ENCODE measurements around the gene TM4SF4. TPM values are rescaled to one million over a fixed set of nuclear protein-coding genes. Genes with fewer than 3 reads are reported as not detected.

TM4SF4 gene
- total RNA-seq, 1 experiment from 2014 or later: 1.4 TPM

DNA sequence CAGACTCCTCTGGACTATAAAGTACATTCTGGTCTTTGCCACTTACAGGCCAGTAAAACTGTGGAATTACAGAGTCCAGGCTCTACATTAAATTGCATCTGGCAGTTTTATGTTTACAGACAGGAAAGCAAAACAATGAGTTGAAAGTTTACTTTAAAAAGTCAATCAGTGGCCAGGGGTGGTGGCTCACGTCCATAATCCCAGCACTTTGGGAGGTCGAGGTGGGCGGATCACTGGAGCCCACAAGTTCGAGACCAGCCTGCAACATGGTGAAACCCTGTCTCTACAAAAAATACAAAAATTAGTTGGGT is 53.8 kb downstream of the TM4SF4 start (continued):
- TF ChIP-seq, protein P1, sequence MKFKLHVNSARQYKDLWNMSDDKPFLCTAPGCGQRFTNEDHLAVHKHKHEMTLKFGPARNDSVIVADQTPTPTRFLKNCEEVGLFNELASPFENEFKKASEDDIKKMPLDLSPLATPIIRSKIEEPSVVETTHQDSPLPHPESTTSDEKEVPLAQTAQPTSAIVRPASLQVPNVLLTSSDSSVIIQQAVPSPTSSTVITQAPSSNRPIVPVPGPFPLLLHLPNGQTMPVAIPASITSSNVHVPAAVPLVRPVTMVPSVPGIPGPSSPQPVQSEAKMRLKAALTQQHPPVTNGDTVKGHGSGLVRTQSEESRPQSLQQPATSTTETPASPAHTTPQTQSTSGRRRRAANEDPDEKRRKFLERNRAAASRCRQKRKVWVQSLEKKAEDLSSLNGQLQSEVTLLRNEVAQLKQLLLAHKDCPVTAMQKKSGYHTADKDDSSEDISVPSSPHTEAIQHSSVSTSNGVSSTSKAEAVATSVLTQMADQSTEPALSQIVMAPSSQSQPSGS (CRISPR knock-in tag; IDR thresholded peaks at IDR 0.05; ENCODE audit: borderline replicate concordance, low read depth): no peak
- TF ChIP-seq, protein P2, sequence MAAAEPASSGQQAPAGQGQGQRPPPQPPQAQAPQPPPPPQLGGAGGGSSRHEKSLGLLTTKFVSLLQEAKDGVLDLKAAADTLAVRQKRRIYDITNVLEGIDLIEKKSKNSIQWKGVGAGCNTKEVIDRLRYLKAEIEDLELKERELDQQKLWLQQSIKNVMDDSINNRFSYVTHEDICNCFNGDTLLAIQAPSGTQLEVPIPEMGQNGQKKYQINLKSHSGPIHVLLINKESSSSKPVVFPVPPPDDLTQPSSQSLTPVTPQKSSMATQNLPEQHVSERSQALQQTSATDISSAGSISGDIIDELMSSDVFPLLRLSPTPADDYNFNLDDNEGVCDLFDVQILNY (CRISPR knock-in tag; IDR thresholded peaks at IDR 0.05): no peak
- TF ChIP-seq JUN (CRISPR knock-in tag; IDR thresholded peaks at IDR 0.05): no peak

DNA sequence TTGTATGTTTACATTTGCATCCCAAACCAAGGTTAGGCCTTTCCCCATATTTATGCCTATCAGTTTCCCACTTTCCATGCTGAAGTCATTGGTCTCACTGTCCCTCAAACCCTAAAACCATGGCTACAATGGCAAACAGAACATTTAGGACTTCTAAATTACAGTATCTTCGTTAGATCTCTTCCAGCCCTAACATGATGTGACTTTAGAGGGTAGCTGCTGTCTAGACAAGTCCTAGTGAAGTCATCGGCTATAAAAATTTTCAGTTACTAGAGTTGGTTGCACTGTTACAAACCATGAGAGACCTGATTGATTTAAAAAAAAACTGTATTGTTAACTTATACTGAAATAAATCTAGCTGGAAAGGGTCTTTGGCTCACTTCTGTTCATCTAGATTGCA is 54.6 kb downstream of the TM4SF4 start:
- no peak for DNase-seq (ENCODE audit: low spot score)
- peaks cover 18% of the 10 kb centered on the region for H3K4me1 Mint-ChIP-seq
- H3K4me3 Mint-ChIP-seq: no peak overlapping the region
- ChIA-PET POLR2A (no interaction called here), CTCF (no interaction called here)
- ATAC-seq: no peak
- H3K36me3 Mint-ChIP-seq: peaks cover 11% of the 10 kb centered on the region
- no peaks in the 10 kb centered on the region for H3K27me3 Mint-ChIP-seq (ENCODE audit: low read depth)
- H3K9me3 Mint-ChIP-seq: no peaks in the 10 kb centered on the region
- no peak for TF ChIP-seq IRF2 (CRISPR knock-in tag; IDR thresholded peaks at IDR 0.05; ENCODE audit: borderline replicate concordance, low read depth)
- TF ChIP-seq ZNF263 (CRISPR knock-in tag; IDR thresholded peaks at IDR 0.05; ENCODE audit: low read depth): no peak
- TF ChIP-seq, protein P3, sequence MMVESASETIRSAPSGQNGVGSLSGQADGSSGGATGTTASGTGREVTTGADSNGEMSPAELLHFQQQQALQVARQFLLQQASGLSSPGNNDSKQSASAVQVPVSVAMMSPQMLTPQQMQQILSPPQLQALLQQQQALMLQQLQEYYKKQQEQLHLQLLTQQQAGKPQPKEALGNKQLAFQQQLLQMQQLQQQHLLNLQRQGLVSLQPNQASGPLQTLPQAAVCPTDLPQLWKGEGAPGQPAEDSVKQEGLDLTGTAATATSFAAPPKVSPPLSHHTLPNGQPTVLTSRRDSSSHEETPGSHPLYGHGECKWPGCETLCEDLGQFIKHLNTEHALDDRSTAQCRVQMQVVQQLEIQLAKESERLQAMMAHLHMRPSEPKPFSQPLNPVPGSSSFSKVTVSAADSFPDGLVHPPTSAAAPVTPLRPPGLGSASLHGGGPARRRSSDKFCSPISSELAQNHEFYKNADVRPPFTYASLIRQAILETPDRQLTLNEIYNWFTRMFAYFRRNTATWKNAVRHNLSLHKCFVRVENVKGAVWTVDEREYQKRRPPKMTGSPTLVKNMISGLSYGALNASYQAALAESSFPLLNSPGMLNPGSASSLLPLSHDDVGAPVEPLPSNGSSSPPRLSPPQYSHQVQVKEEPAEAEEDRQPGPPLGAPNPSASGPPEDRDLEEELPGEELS (CRISPR knock-in tag; IDR thresholded peaks at IDR 0.05): no peak
- TF ChIP-seq GABPB1 (CRISPR knock-in tag; IDR thresholded peaks at IDR 0.05): no peak
- 0 out of 2 replicates have a peak overlapping the region, but pooled peaks have one; percentile 17 for H3K27ac Mint-ChIP-seq

DNA sequence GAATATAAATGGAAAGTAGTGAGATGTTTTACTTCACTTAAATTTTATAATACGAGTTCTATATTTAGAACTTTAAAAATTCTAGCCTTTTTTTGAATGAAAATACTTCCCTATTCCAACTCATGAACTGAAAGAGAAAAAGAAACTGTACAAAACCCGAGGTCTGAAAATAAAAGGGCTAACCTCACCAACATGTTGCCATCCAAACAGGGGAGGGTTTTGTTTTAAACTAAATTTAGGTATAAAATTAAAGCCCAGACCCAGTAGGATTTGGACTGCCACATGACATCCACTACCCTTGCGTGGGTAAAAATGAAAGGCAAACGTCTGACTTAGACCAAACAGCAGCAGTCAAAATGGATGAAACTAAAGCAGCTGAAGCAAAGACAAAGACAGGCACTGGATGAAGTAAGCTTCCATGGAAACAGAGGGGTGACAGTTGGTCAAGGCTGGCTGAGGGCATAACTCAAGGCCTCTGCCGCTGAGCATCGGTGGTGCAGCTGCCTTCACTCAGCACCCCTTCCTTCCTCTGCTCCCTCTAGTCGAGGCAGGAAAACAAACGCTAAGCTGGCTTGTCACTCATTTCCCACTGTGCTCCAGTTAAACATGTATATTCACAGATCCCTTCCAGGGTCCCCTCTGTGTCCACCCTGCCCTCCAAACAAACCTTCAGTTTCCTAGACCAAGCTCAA is 58.1 kb downstream of the TM4SF4 start:
- H3K4me3 Mint-ChIP-seq: no peak overlapping the region
- no peaks in the 10 kb centered on the region for H3K27me3 Mint-ChIP-seq (ENCODE audit: low read depth)
- H3K4me1 Mint-ChIP-seq: peaks cover 49% of the 10 kb centered on the region
- DNase-seq (ENCODE audit: low spot score) (no peak), ATAC-seq (no peak)
- TF ChIP-seq ZBTB21 (CRISPR knock-in tag; IDR thresholded peaks at IDR 0.05; ENCODE audit: borderline replicate concordance) (no peak), JUN (CRISPR knock-in tag; IDR thresholded peaks at IDR 0.05) (no peak), NR2C2 (CRISPR knock-in tag; IDR thresholded peaks at IDR 0.05) (no peak), CREM (CRISPR knock-in tag; IDR thresholded peaks at IDR 0.05) (no peak), SMAD4 (CRISPR knock-in tag; IDR thresholded peaks at IDR 0.05) (no peak)
- TF ChIP-seq, protein P4, sequence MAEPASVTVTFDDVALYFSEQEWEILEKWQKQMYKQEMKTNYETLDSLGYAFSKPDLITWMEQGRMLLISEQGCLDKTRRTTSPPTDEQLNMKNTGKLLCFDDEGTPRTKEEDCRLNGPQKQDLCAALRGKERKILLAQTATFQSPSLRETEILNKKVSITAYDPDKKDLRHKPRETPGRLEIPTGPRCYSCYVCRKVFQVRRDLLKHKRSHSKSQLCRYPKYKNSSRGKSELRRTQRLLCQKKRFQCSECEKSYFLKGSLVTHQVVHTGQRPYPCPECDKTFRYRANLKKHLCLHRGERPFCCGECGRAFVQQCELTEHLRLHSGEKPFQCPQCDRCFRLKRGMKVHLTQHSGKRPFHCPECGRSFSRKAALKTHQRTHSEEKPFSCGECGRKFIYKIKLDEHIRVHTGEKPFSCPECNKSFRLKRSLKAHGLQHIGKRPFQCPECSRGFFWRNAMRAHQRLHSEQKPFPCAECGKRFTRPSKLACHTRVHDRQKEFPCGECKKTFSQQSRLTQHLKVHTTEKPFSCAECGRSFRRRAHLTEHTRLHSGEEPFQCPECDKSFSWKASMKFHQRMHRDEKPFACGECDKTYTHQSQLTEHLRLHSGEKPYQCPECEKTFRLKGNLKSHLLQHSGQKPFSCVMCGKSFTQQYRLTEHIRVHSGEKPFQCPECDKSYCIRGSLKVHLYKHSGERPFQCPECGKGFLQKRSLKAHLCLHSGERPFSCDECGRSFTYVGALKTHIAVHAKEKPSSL (CRISPR knock-in tag; conservative IDR thresholded peaks at IDR 0.05): no peak
- TF ChIP-seq, protein P5, sequence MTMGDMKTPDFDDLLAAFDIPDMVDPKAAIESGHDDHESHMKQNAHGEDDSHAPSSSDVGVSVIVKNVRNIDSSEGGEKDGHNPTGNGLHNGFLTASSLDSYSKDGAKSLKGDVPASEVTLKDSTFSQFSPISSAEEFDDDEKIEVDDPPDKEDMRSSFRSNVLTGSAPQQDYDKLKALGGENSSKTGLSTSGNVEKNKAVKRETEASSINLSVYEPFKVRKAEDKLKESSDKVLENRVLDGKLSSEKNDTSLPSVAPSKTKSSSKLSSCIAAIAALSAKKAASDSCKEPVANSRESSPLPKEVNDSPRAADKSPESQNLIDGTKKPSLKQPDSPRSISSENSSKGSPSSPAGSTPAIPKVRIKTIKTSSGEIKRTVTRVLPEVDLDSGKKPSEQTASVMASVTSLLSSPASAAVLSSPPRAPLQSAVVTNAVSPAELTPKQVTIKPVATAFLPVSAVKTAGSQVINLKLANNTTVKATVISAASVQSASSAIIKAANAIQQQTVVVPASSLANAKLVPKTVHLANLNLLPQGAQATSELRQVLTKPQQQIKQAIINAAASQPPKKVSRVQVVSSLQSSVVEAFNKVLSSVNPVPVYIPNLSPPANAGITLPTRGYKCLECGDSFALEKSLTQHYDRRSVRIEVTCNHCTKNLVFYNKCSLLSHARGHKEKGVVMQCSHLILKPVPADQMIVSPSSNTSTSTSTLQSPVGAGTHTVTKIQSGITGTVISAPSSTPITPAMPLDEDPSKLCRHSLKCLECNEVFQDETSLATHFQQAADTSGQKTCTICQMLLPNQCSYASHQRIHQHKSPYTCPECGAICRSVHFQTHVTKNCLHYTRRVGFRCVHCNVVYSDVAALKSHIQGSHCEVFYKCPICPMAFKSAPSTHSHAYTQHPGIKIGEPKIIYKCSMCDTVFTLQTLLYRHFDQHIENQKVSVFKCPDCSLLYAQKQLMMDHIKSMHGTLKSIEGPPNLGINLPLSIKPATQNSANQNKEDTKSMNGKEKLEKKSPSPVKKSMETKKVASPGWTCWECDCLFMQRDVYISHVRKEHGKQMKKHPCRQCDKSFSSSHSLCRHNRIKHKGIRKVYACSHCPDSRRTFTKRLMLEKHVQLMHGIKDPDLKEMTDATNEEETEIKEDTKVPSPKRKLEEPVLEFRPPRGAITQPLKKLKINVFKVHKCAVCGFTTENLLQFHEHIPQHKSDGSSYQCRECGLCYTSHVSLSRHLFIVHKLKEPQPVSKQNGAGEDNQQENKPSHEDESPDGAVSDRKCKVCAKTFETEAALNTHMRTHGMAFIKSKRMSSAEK (CRISPR knock-in tag; IDR thresholded peaks at IDR 0.05; ENCODE audit: borderline replicate concordance): no peak
- peak overlapping the region; percentile 38 for H3K27ac Mint-ChIP-seq
- ChIA-PET POLR2A (no interaction called here), CTCF (interaction anchor here (0.6 to 3.9 kb wide), 7 partner anchors 36 to 577 kb away, joined by 3 to 33 read pairs (median 6); partner anchors contain the start of gene WWTR1)
- no peaks in the 10 kb centered on the region for H3K36me3 Mint-ChIP-seq
- H3K9me3 Mint-ChIP-seq: no peaks in the 10 kb centered on the region
